ENCODE data around the gene YARS2. TPM values are rescaled to one million over a fixed set of nuclear protein-coding genes. Genes with fewer than 3 reads are reported as not detected.

YARS2 gene
- total and polyA plus RNA-seq, 2 of the 13 experiments (the other 11 are each of a cell fraction or from before 2014, with no cell fraction given), result 17.9 to 39.6 TPM

DNA sequence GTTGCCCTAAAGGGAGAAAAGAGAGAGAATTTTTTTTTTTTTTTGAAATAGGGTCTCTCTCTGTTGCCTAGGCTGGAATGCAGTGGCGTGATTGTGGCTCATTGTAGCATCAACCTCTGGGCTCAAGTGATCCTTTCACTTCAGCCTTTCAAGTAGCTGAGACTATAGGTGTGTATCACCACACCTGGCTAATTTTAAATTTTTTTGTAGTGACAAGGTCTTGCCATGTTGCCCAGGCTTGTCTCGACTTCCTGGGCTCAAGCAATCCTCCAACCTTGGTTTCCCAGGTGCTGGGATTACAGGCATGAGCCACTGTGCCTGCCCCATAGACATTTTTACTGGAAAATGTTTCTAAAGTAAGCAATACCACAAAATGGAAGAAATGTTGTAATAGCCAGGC is 36.8 kb downstream of the YARS2 start (continued):
- TF ChIP-seq, protein P1, sequence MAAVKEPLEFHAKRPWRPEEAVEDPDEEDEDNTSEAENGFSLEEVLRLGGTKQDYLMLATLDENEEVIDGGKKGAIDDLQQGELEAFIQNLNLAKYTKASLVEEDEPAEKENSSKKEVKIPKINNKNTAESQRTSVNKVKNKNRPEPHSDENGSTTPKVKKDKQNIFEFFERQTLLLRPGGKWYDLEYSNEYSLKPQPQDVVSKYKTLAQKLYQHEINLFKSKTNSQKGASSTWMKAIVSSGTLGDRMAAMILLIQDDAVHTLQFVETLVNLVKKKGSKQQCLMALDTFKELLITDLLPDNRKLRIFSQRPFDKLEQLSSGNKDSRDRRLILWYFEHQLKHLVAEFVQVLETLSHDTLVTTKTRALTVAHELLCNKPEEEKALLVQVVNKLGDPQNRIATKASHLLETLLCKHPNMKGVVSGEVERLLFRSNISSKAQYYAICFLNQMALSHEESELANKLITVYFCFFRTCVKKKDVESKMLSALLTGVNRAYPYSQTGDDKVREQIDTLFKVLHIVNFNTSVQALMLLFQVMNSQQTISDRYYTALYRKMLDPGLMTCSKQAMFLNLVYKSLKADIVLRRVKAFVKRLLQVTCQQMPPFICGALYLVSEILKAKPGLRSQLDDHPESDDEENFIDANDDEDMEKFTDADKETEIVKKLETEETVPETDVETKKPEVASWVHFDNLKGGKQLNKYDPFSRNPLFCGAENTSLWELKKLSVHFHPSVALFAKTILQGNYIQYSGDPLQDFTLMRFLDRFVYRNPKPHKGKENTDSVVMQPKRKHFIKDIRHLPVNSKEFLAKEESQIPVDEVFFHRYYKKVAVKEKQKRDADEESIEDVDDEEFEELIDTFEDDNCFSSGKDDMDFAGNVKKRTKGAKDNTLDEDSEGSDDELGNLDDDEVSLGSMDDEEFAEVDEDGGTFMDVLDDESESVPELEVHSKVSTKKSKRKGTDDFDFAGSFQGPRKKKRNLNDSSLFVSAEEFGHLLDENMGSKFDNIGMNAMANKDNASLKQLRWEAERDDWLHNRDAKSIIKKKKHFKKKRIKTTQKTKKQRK (IDR thresholded peaks at IDR 0.05; ENCODE audit: low read length), result no peak
- TF ChIP-seq, protein P2, sequence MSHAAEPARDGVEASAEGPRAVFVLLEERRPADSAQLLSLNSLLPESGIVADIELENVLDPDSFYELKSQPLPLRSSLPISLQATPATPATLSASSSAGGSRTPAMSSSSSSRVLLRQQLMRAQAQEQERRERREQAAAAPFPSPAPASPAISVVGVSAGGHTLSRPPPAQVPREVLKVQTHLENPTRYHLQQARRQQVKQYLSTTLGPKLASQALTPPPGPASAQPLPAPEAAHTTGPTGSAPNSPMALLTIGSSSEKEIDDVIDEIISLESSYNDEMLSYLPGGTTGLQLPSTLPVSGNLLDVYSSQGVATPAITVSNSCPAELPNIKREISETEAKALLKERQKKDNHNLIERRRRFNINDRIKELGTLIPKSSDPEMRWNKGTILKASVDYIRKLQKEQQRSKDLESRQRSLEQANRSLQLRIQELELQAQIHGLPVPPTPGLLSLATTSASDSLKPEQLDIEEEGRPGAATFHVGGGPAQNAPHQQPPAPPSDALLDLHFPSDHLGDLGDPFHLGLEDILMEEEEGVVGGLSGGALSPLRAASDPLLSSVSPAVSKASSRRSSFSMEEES (CRISPR knock-in tag; IDR thresholded peaks at IDR 0.05), result no peak
- TF ChIP-seq, protein P3, sequence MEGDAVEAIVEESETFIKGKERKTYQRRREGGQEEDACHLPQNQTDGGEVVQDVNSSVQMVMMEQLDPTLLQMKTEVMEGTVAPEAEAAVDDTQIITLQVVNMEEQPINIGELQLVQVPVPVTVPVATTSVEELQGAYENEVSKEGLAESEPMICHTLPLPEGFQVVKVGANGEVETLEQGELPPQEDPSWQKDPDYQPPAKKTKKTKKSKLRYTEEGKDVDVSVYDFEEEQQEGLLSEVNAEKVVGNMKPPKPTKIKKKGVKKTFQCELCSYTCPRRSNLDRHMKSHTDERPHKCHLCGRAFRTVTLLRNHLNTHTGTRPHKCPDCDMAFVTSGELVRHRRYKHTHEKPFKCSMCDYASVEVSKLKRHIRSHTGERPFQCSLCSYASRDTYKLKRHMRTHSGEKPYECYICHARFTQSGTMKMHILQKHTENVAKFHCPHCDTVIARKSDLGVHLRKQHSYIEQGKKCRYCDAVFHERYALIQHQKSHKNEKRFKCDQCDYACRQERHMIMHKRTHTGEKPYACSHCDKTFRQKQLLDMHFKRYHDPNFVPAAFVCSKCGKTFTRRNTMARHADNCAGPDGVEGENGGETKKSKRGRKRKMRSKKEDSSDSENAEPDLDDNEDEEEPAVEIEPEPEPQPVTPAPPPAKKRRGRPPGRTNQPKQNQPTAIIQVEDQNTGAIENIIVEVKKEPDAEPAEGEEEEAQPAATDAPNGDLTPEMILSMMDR (CRISPR knock-in tag; IDR thresholded peaks at IDR 0.05), result no peak
- TF ChIP-seq TOE1 (CRISPR knock-in tag; IDR thresholded peaks at IDR 0.05) (no peak), ZBTB7B (CRISPR knock-in tag; IDR thresholded peaks at IDR 0.05) (no peak), ZFP41 (CRISPR knock-in tag; IDR thresholded peaks at IDR 0.05; ENCODE audit: borderline replicate concordance) (no peak), SOX13 (IDR thresholded peaks at IDR 0.05) (no peak), SOX13 (CRISPR knock-in tag; conservative IDR thresholded peaks at IDR 0.05 in 1 of 2, IDR thresholded peaks at IDR 0.05 in 1 of 2) (no peak), ZNF430 (CRISPR knock-in tag; IDR thresholded peaks at IDR 0.05) (no peak)
- TF ChIP-seq, protein P4, sequence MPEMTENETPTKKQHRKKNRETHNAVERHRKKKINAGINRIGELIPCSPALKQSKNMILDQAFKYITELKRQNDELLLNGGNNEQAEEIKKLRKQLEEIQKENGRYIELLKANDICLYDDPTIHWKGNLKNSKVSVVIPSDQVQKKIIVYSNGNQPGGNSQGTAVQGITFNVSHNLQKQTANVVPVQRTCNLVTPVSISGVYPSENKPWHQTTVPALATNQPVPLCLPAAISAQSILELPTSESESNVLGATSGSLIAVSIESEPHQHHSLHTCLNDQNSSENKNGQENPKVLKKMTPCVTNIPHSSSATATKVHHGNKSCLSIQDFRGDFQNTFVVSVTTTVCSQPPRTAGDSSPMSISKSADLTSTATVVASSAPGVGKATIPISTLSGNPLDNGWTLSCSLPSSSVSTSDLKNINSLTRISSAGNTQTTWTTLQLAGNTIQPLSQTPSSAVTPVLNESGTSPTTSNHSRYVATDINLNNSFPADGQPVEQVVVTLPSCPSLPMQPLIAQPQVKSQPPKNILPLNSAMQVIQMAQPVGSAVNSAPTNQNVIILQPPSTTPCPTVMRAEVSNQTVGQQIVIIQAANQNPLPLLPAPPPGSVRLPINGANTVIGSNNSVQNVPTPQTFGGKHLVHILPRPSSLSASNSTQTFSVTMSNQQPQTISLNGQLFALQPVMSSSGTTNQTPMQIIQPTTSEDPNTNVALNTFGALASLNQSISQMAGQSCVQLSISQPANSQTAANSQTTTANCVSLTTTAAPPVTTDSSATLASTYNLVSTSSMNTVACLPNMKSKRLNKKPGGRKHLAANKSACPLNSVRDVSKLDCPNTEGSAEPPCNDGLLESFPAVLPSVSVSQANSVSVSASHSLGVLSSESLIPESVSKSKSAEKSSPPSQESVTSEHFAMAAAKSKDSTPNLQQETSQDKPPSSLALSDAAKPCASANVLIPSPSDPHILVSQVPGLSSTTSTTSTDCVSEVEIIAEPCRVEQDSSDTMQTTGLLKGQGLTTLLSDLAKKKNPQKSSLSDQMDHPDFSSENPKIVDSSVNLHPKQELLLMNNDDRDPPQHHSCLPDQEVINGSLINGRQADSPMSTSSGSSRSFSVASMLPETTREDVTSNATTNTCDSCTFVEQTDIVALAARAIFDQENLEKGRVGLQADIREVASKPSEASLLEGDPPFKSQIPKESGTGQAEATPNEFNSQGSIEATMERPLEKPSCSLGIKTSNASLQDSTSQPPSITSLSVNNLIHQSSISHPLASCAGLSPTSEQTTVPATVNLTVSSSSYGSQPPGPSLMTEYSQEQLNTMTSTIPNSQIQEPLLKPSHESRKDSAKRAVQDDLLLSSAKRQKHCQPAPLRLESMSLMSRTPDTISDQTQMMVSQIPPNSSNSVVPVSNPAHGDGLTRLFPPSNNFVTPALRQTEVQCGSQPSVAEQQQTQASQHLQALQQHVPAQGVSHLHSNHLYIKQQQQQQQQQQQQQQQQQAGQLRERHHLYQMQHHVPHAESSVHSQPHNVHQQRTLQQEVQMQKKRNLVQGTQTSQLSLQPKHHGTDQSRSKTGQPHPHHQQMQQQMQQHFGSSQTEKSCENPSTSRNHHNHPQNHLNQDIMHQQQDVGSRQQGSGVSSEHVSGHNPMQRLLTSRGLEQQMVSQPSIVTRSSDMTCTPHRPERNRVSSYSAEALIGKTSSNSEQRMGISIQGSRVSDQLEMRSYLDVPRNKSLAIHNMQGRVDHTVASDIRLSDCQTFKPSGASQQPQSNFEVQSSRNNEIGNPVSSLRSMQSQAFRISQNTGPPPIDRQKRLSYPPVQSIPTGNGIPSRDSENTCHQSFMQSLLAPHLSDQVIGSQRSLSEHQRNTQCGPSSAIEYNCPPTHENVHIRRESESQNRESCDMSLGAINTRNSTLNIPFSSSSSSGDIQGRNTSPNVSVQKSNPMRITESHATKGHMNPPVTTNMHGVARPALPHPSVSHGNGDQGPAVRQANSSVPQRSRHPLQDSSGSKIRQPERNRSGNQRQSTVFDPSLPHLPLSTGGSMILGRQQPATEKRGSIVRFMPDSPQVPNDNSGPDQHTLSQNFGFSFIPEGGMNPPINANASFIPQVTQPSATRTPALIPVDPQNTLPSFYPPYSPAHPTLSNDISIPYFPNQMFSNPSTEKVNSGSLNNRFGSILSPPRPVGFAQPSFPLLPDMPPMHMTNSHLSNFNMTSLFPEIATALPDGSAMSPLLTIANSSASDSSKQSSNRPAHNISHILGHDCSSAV (CRISPR knock-in tag; IDR thresholded peaks at IDR 0.05; ENCODE audit: borderline replicate concordance), result no peak
- TF ChIP-seq, protein P5, sequence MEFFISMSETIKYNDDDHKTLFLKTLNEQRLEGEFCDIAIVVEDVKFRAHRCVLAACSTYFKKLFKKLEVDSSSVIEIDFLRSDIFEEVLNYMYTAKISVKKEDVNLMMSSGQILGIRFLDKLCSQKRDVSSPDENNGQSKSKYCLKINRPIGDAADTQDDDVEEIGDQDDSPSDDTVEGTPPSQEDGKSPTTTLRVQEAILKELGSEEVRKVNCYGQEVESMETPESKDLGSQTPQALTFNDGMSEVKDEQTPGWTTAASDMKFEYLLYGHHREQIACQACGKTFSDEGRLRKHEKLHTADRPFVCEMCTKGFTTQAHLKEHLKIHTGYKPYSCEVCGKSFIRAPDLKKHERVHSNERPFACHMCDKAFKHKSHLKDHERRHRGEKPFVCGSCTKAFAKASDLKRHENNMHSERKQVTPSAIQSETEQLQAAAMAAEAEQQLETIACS (CRISPR knock-in tag; IDR thresholded peaks at IDR 0.05), result no peak

All from HepG2 (cell line).